PC-9 (cell line): ENCODE data around the gene PRTG. TPM values are rescaled to one million over a fixed set of nuclear protein-coding genes. Genes with fewer than 3 reads are reported as not detected.

Source experiments
- BruUV-seq: library from RNA; stranded (reverse); fragments of 400-500 nt; replicated peaks from 2 replicates; lab custom pipeline; 2021; lab: Mats Ljungman, UMichigan
- CTCF ChIA-PET: fragments of 300-600 bp; sonication (Branson Sonifier 250); formaldehyde crosslinking; loops from one replicate; lab custom pipeline; 2022; ENCODE audit warnings: antibody characterized with exemption; lab: Charles Lee
- POLR2A ChIA-PET: fragments of 300-600 bp; sonication (Branson Sonifier 250); formaldehyde crosslinking; loops from one replicate; lab custom pipeline; 2022; ENCODE audit warnings: antibody characterized with exemption; ENCODE audit not compliant: unreplicated experiment; lab: Charles Lee
- DNase-seq, 2 experiments: peaks; one replicate each; pipeline versions ENCODE4 v3.0.0 to v3.0.0-alpha.2; 2015 to 2022; ENCODE audit warnings: mixed read lengths in 1 of 2
- H2AFZ ChIP-seq: fragments of 200-600 bp; sonication (generic); 2 replicates; pipeline ENCODE4 v1.8.1; 2017; ENCODE audit warnings: antibody characterized with exemption
- H3F3A ChIP-seq: fragments of 200-600 bp; sonication (generic); 2 replicates; pipeline ENCODE4 v1.8.1; 2017; ENCODE audit warnings: antibody characterized with exemption, mild to moderate bottlenecking, low read depth; ENCODE audit not compliant: insufficient read depth
- H3K27ac ChIP-seq: fragments of 200-600 bp; sonication (generic); 2 replicates; pipeline ENCODE4 v1.6.1; 2016; ENCODE audit warnings: mixed run types
- H3K27me3 ChIP-seq: fragments of 200-600 bp; sonication (generic); 2 replicates; pipeline ENCODE4 v1.6.1; 2016; ENCODE audit warnings: low read depth, mixed run types; ENCODE audit not compliant: insufficient read depth
- H3K36me3 ChIP-seq: fragments of 200-600 bp; sonication (generic); 2 replicates; pipeline ENCODE4 v1.6.1; 2016; ENCODE audit warnings: low read depth, mixed run types
- H3K4me1 ChIP-seq: fragments of 200-600 bp; sonication (generic); replicated peaks from 2 replicates; pipeline ENCODE4 v1.6.1; 2016; ENCODE audit warnings: mixed run types; ENCODE audit not compliant: insufficient read depth
- H3K4me2 ChIP-seq: fragments of 200-600 bp; sonication (generic); 2 replicates; pipeline ENCODE4 v1.6.1; 2017; ENCODE audit warnings: mixed run types
- H3K4me3 ChIP-seq: fragments of 200-600 bp; sonication (generic); 2 replicates; pipeline ENCODE4 v1.6.1; 2016; ENCODE audit warnings: mixed run types
- H3K79me2 ChIP-seq: fragments of 200-600 bp; sonication (generic); 2 replicates; pipeline ENCODE4 v1.6.1; 2017; ENCODE audit warnings: low read depth, mixed run types
- H3K9me2 ChIP-seq: fragments of 200-600 bp; sonication (generic); 2 replicates; pipeline ENCODE4 v1.8.1; 2017; ENCODE audit warnings: mild to moderate bottlenecking; ENCODE audit not compliant: insufficient read depth
- H3K9me3 ChIP-seq: fragments of 200-600 bp; sonication (generic); 2 replicates; pipeline ENCODE4 v1.8.1; 2016; ENCODE audit warnings: low read depth; ENCODE audit not compliant: insufficient read depth
- H4K20me1 ChIP-seq: fragments of 200-600 bp; sonication (generic); 2 replicates; pipeline ENCODE4 v1.8.1; 2017; ENCODE audit not compliant: insufficient read depth
- CTCF ChIP-seq: fragments of 200-600 bp; sonication (generic); conservative IDR thresholded peaks from 2 replicates; pipeline ENCODE4 v1.6.1; 2017; ENCODE audit warnings: mixed run types, antibody characterized with exemption, mild to moderate bottlenecking, moderate library complexity
- EZH2 ChIP-seq: fragments of 200-600 bp; sonication (generic); IDR thresholded peaks from 2 replicates; pipeline ENCODE4 v1.8.0; 2017; ENCODE audit warnings: antibody characterized with exemption, low read depth
- intact Hi-C: fragments of 100-400 bp; cut with micrococcal nuclease; formaldehyde crosslinking; loops from one replicate; pipeline ENCODE4 v1.10.0; 2022; ENCODE audit not compliant: unreplicated experiment
- total RNA-seq: library from RNA; stranded (reverse); gene quantifications from 2 replicates; pipeline ENCODE4 v1.2.3, GENCODE V29; 2021

Gene PRTG
- total RNA-seq, 1 experiment from 2014 or later: 11.4 TPM

GRCh38 chr15:55638764-55639163, 104.2 kb downstream of the PRTG start:
- no TSS peak for BruUV-seq
- Histone ChIP-seq H4K20me1 (no peaks in the 10 kb centered on the region), H3K4me3 (no peak overlapping the region), H2AFZ (no peak overlapping the region), H3K79me2 (no peaks in the 10 kb centered on the region), H3K4me1 (no peaks in the 10 kb centered on the region), H3K27ac (no peak overlapping the region), H3K36me3 (no peaks in the 10 kb centered on the region; the same call in 1 of the 2 replicates), H3F3A (no peaks in the 10 kb centered on the region), H3K9me3 (no peaks in the 10 kb centered on the region), H3K27me3 (no peaks in the 10 kb centered on the region), H3K9me2 (no peaks in the 10 kb centered on the region), H3K4me2 (no peak overlapping the region)
- DNase-seq: no peak
- TF ChIP-seq CTCF (no peak), EZH2 (no peak)
- intact Hi-C loops: no loop called here
- ChIA-PET POLR2A (interaction anchor here (0.7 kb wide), 1 partner anchor 11 kb away, joined by 14 read pairs; no protein-coding TSS in a partner anchor), CTCF (no interaction called here)

GRCh38 chr15:55637086-55637485, 105.9 kb downstream of the PRTG start:
- Histone ChIP-seq H4K20me1 (no peaks in the 10 kb centered on the region), H3K4me3 (no peak overlapping the region), H3K4me1 (no peaks in the 10 kb centered on the region), H3K4me2 (no peak overlapping the region), H3K27me3 (no peaks in the 10 kb centered on the region), H2AFZ (no peak overlapping the region), H3K9me3 (no peaks in the 10 kb centered on the region), H3K27ac (no peak overlapping the region), H3K9me2 (no peaks in the 10 kb centered on the region), H3K79me2 (no peaks in the 10 kb centered on the region), H3K36me3 (no peaks in the 10 kb centered on the region; the same call in 1 of the 2 replicates), H3F3A (no peaks in the 10 kb centered on the region)
- no TSS peak for BruUV-seq
- ChIA-PET POLR2A (no interaction called here), CTCF (no interaction called here)
- TF ChIP-seq EZH2 (no peak), CTCF (no peak)
- intact Hi-C loops: no loop called here
- no peak for DNase-seq

GRCh38 chr15:55633731-55634130, 109.2 kb downstream of the PRTG start:
- no peak overlapping the region for H2AFZ ChIP-seq
- intact Hi-C loops: no loop called here
- H3K27me3 ChIP-seq: no peaks in the 10 kb centered on the region
- TF ChIP-seq CTCF (no peak), EZH2 (no peak)
- H3K36me3 ChIP-seq: no peaks in the 10 kb centered on the region
- no peak for DNase-seq
- ChIA-PET CTCF (interaction anchor here (0.6 kb wide), 1 partner anchor 1479 kb away, joined by 3 read pairs; no protein-coding TSS in a partner anchor), POLR2A (no interaction called here)
- no peak overlapping the region for H3K4me2 ChIP-seq
- H3K4me3 ChIP-seq: no peak overlapping the region
- H3K4me1 ChIP-seq: peaks cover 1% of the 10 kb centered on the region; the same call in 1 of the 2 replicates
- H3K27ac ChIP-seq: no peak overlapping the region
- no peaks in the 10 kb centered on the region for H3K79me2 ChIP-seq
- H3K9me2 ChIP-seq: no peaks in the 10 kb centered on the region
- H3F3A ChIP-seq: no peaks in the 10 kb centered on the region
- H3K9me3 ChIP-seq: no peaks in the 10 kb centered on the region
- no peaks in the 10 kb centered on the region for H4K20me1 ChIP-seq
- no TSS peak for BruUV-seq
